IMR-90 (cell line): Measurements from ENCODE around the gene GPR32. TPM values are rescaled to one million over a fixed set of nuclear protein-coding genes. Genes with fewer than 3 reads are reported as not detected.

Experiments
- ATAC-seq: fragments of 200-7000 bp; cut with Tn5 transposase; 2 replicates; pipeline ENCODE4 v1.9.1; 2020; ENCODE audit warnings: low read depth, mild to moderate bottlenecking, moderate library complexity
- BruUV-seq: library from RNA; stranded (reverse); fragments of 400-500 nt; replicated peaks from 2 replicates; lab custom pipeline; 2021; lab: Mats Ljungman, UMichigan
- CTCF ChIA-PET: fragments of 300-600 bp; formaldehyde crosslinking; extraction: SDS; loops from one replicate; lab custom pipeline; 2021; ENCODE audit warnings: antibody characterized with exemption; lab: Yijun Ruan, JAX
- POLR2A ChIA-PET: fragments of 300-600 bp; sonication (Branson Sonifier 250); formaldehyde crosslinking; loops from one replicate; lab custom pipeline; 2022; ENCODE audit warnings: antibody characterized with exemption; ENCODE audit not compliant: unreplicated experiment; lab: Charles Lee
- DNase-seq: peaks from one replicate; pipeline ENCODE4 v3.0.0; 2013
- H2AFZ ChIP-seq: replicated peaks from 2 replicates; pipeline ENCODE3; 2013; ENCODE audit warnings: low read length, mild to moderate bottlenecking; ENCODE audit not compliant: poor library complexity
- H2AK5ac ChIP-seq: 2 replicates; pipeline ENCODE4 v1.6.1; 2013; ENCODE audit warnings: low read depth, low read length, inconsistent platforms
- H2AK9ac ChIP-seq: replicated peaks from 2 replicates; pipeline ENCODE3; 2013; ENCODE audit warnings: mild to moderate bottlenecking, low read depth, low read length, moderate library complexity; ENCODE audit not compliant: poor library complexity
- H2BK120ac ChIP-seq: 2 replicates; pipeline ENCODE4 v1.6.1; 2013; ENCODE audit warnings: low read depth, low read length, inconsistent platforms
- H2BK15ac ChIP-seq: 3 replicates; pipeline ENCODE4 v1.6.1; 2013; ENCODE audit warnings: low read depth, low read length, inconsistent platforms
- H2BK20ac ChIP-seq: 2 replicates; pipeline ENCODE4 v1.6.1; 2013; ENCODE audit warnings: low read depth, mild to moderate bottlenecking, inconsistent platforms, low read length, moderate library complexity
- H2BK5ac ChIP-seq: 2 replicates; pipeline ENCODE4 v1.6.1; 2013; ENCODE audit warnings: mild to moderate bottlenecking, low read depth, low read length, inconsistent platforms; ENCODE audit not compliant: poor library complexity, severe bottlenecking
- H3K14ac ChIP-seq: replicated peaks from 2 replicates; pipeline ENCODE4 v1.6.1; 2013; ENCODE audit warnings: low read depth, low read length, inconsistent platforms
- H3K18ac ChIP-seq: 2 replicates; pipeline ENCODE4 v1.6.1; 2013; ENCODE audit warnings: low read depth, low read length, control low read depth
- H3K23ac ChIP-seq: 2 replicates; pipeline ENCODE4 v1.6.1; 2013; ENCODE audit warnings: low read depth, low read length, inconsistent platforms
- H3K27ac ChIP-seq: 2 replicates; pipeline ENCODE4 v1.5.1; 2013; ENCODE audit warnings: mild to moderate bottlenecking, control low read depth, low read length; ENCODE audit not compliant: insufficient read depth
- H3K27me3 ChIP-seq: 2 replicates; pipeline ENCODE4 v1.6.1; 2013; ENCODE audit warnings: low read length; ENCODE audit not compliant: control insufficient read depth, insufficient read depth
- H3K36me3 ChIP-seq: 2 replicates; pipeline ENCODE4 v1.6.1; 2013; ENCODE audit warnings: low read length, mixed read lengths; ENCODE audit not compliant: control insufficient read depth, insufficient read depth
- H3K4ac ChIP-seq: 2 replicates; pipeline ENCODE4 v1.6.1; 2013; ENCODE audit warnings: low read depth, low read length, inconsistent platforms
- H3K4me1 ChIP-seq: 2 replicates; pipeline ENCODE4 v1.6.1; 2013; ENCODE audit warnings: low read length, mixed read lengths; ENCODE audit not compliant: control insufficient read depth, insufficient read depth
- H3K4me2 ChIP-seq: 2 replicates; pipeline ENCODE4 v1.6.1; 2013; ENCODE audit warnings: low read depth, mild to moderate bottlenecking, control low read depth, low read length, moderate library complexity
- H3K4me3 ChIP-seq: 2 replicates; pipeline ENCODE4 v1.5.1; 2013; ENCODE audit warnings: low read depth, mild to moderate bottlenecking, control low read depth, low read length, moderate library complexity; ENCODE audit not compliant: insufficient read depth
- H3K56ac ChIP-seq: 2 replicates; pipeline ENCODE4 v1.6.1; 2013; ENCODE audit warnings: low read length, inconsistent platforms; ENCODE audit not compliant: insufficient read depth; ENCODE audit errors: extremely low read depth
- H3K79me1 ChIP-seq, 2 experiments: 2 replicates each; pipeline ENCODE4 v1.6.1; 2013; ENCODE audit warnings: low read length in 2 of 2, inconsistent platforms in 1 of 2, low read depth in 1 of 2
- H3K9ac ChIP-seq: 2 replicates; pipeline ENCODE4 v1.6.1; 2013; ENCODE audit warnings: low read depth, low read length, control low read depth
- H3K9me1 ChIP-seq: 2 replicates; pipeline ENCODE4 v1.6.1; 2013; ENCODE audit warnings: low read length, inconsistent platforms; ENCODE audit not compliant: insufficient read depth
- H3K9me3 ChIP-seq: 2 replicates; pipeline ENCODE4 v1.6.1; 2013; ENCODE audit warnings: low read length; ENCODE audit not compliant: control insufficient read depth, insufficient read depth
- H4K20me1 ChIP-seq: 2 replicates; pipeline ENCODE4 v1.6.1; 2013; ENCODE audit warnings: low read length, inconsistent platforms; ENCODE audit not compliant: insufficient read depth
- H4K5ac ChIP-seq: 2 replicates; pipeline ENCODE4 v1.6.1; 2013; ENCODE audit warnings: mild to moderate bottlenecking, low read depth, low read length, control low read depth
- H4K8ac ChIP-seq, 2 experiments: 2 replicates each; pipeline ENCODE4 v1.6.1; 2013; ENCODE audit warnings: low read depth in 2 of 2, low read length in 2 of 2, control low read depth in 1 of 2, inconsistent platforms in 1 of 2
- H4K91ac ChIP-seq: 2 replicates; pipeline ENCODE4 v1.6.1; 2013; ENCODE audit warnings: low read depth, low read length, inconsistent platforms; ENCODE audit not compliant: insufficient read depth
- BHLHE40 ChIP-seq: fragments of 150-350 bp; IDR thresholded peaks from 2 replicates; pipeline ENCODE4 v1.6.1; 2016; ENCODE audit warnings: mild to moderate bottlenecking, low read depth, low read length
- ELK1 ChIP-seq: fragments of 150-350 bp; IDR thresholded peaks from 2 replicates; pipeline ENCODE4 v1.6.1; 2016; ENCODE audit warnings: low read depth, mild to moderate bottlenecking, low read length, moderate library complexity, borderline replicate concordance
- FOS ChIP-seq: fragments of 150-350 bp; IDR thresholded peaks from 2 replicates; pipeline ENCODE4 v1.6.1; 2016; ENCODE audit warnings: low read depth, low read length
- NFE2L2 ChIP-seq: fragments of 150-350 bp; IDR thresholded peaks from 2 replicates; pipeline ENCODE4 v1.6.1; 2016; ENCODE audit warnings: low read depth, mild to moderate bottlenecking, low read length
- RAD21 ChIP-seq: IDR thresholded peaks from 2 replicates; pipeline ENCODE4 v1.6.1; 2012; ENCODE audit warnings: low read length, improper control_type of control experiment
- RFX5 ChIP-seq: IDR thresholded peaks from 2 replicates; pipeline ENCODE4 v1.8.0; 2012; ENCODE audit warnings: low read depth, mild to moderate bottlenecking, low read length, moderate library complexity
- SMC3 ChIP-seq: fragments of 150-350 bp; IDR thresholded peaks from 2 replicates; pipeline ENCODE4 v1.6.1; 2016; ENCODE audit warnings: low read depth, mild to moderate bottlenecking, antibody characterized with exemption, low read length, moderate library complexity
- WGBS, 2 experiments: methylation state at CpG; one replicate each; pipeline versions ENCODE4 v1.1.5 to v1.1.7; 2013; ENCODE audit warnings: missing lambda C conversion rate in 2 of 2; ENCODE audit not compliant: insufficient read length in 1 of 2; ENCODE audit errors: extremely low coverage in 2 of 2; 5-methylcytosine and 5-hydroxymethylcytosine counted together
- dilution Hi-C: fragments of 300-500 bp; cut with HindIII; formaldehyde crosslinking; loops from one replicate; pipeline ENCODE4 v1.14.3; 2018; ENCODE audit warnings: low sequenced_read_pairs; ENCODE audit not compliant: unreplicated experiment
- in situ Hi-C: fragments of 300-500 bp; cut with MboI; formaldehyde crosslinking; loops from 3 replicates; pipeline ENCODE4 v1.14.3; 2019; ENCODE audit warnings: low sequenced_read_pairs, inconsistent platforms, mixed read lengths
- intact Hi-C: fragments of 100-400 bp; cut with micrococcal nuclease; formaldehyde crosslinking; loops from 2 replicates; pipeline ENCODE4 v1.10.0; 2022
- polyA plus RNA-seq, 3 experiments: library from polyadenylated mRNA; depleted of rRNA; stranded (reverse); fragments of >200 nt; gene quantifications; 2 replicates each; pipeline ENCODE4 v1.2.3, GENCODE V29; 2012; ENCODE audit warnings: low replicate concordance in 1 of 3
- total RNA-seq: library from RNA; depleted of rRNA; stranded (reverse); fragments of >200 nt; gene quantifications from 2 replicates; pipeline ENCODE4 v1.2.3, GENCODE V29; 2012

Gene GPR32
- total and polyA plus RNA-seq, 2 of the 4 experiments (the other 2 are of a cell fraction), result not detected

GRCh38 chr19:50779504-50780457 is 9.5 kb downstream of the GPR32 start:
- no peak overlapping the region for H3K18ac ChIP-seq
- WGBS, 2 experiments, result 59% methylated on average over 5 of the region's 25 CpGs; no CpG with 5 or more reads in 1 of the 2 experiments
- H4K91ac ChIP-seq, result no peak overlapping the region
- H3K4me1 ChIP-seq, result no peaks in the 10 kb centered on the region
- dilution Hi-C loops, result no loop called here
- POLR2A ChIA-PET, result no interaction called here
- no peak overlapping the region for H2AFZ ChIP-seq
- no peak overlapping the region for H2BK120ac ChIP-seq
- no peak overlapping the region for H2AK9ac ChIP-seq
- in situ Hi-C loops, result loop anchor here (5.0 to 10.0 kb wide), 3 partner anchors 72 to 425 kb away; no protein-coding TSS in a partner anchor
- intact Hi-C loops, result no loop called here
- H3K4ac ChIP-seq, result no peak overlapping the region
- TF ChIP-seq NFE2L2, result no peak
- TF ChIP-seq RFX5, result no peak
- no peak for TF ChIP-seq SMC3
- TF ChIP-seq FOS, result no peak
- no peak for TF ChIP-seq RAD21
- TF ChIP-seq ELK1, result no peak
- no peak for TF ChIP-seq BHLHE40
- H3K4me3 ChIP-seq, result no peak overlapping the region
- no peak overlapping the region for H3K4me2 ChIP-seq
- no peak overlapping the region for H4K5ac ChIP-seq
- no peak overlapping the region for H2BK20ac ChIP-seq
- H3K9me3 ChIP-seq, result no peaks in the 10 kb centered on the region
- no peak for ATAC-seq
- no peak overlapping the region for H2AK5ac ChIP-seq
- no peak overlapping the region for H3K56ac ChIP-seq
- no peak overlapping the region for H4K8ac ChIP-seq
- H3K14ac ChIP-seq, result no peak overlapping the region
- CTCF ChIA-PET, result no interaction called here
- H3K36me3 ChIP-seq, result no peaks in the 10 kb centered on the region
- no peak for DNase-seq
- BruUV-seq, result no TSS peak
- H3K9me1 ChIP-seq, result no peaks in the 10 kb centered on the region
- no peak overlapping the region for H2BK5ac ChIP-seq
- H3K27me3 ChIP-seq, result peaks cover 32% of the 10 kb centered on the region
- no peak overlapping the region for H3K27ac ChIP-seq
- H3K9ac ChIP-seq, result no peak overlapping the region
- H3K79me1 ChIP-seq, result no peaks in the 10 kb centered on the region
- no peak overlapping the region for H3K23ac ChIP-seq
- no peaks in the 10 kb centered on the region for H4K20me1 ChIP-seq
- no peak overlapping the region for H2BK15ac ChIP-seq
